Spleen (tissue), 11 donors: ENCODE results near the gene PIK3C2G. TPM values are rescaled to one million over a fixed set of nuclear protein-coding genes. Genes with fewer than 3 reads are reported as not detected.

Source experiments
- DNase-seq: peaks from one replicate; pipeline ENCODE4 v3.0.0-alpha.2; 2020
- H3K27ac ChIP-seq, 8 donors: fragments of 200-600 bp; sonication (generic) in 7 of 8; 1 replicate in 4 of 8; 2 replicates in 4 of 8; pipeline versions ENCODE4 v1.5.0 to v1.8.0; 2016 to 2021; ENCODE audit warnings: inconsistent platforms in 4 of 8, mild to moderate bottlenecking in 4 of 8, moderate library complexity in 1 of 8
- H3K27me3 ChIP-seq, 7 donors: fragments of 200-600 bp; sonication (generic) in 6 of 7; replicated peaks in 1 of 7; 1 replicate in 4 of 7; 2 replicates in 3 of 7; pipeline versions ENCODE4 v1.5.0 to v1.8.0; 2016 to 2021; ENCODE audit warnings: inconsistent platforms in 3 of 7, mild to moderate bottlenecking in 1 of 7
- H3K36me3 ChIP-seq, 6 donors: fragments of 200-600 bp; sonication (generic) in 5 of 6; 1 replicate in 4 of 6; 2 replicates in 2 of 6; pipeline versions ENCODE4 v1.5.0 to v1.8.0; 2016 to 2021; ENCODE audit warnings: inconsistent platforms in 2 of 6
- H3K4me1 ChIP-seq, 6 donors: fragments of 200-600 bp; sonication (generic) in 5 of 6; 1 replicate in 3 of 6; 2 replicates in 3 of 6; pipeline versions ENCODE4 v1.5.0 to v1.8.0; 2016 to 2021; ENCODE audit warnings: inconsistent platforms in 3 of 6
- H3K4me3 ChIP-seq, 8 donors: fragments of 200-600 bp; sonication (generic) in 7 of 8; 1 replicate in 4 of 8; 2 replicates in 4 of 8; pipeline versions ENCODE4 v1.5.0 to v1.8.0; 2016 to 2021; ENCODE audit warnings: inconsistent platforms in 4 of 8, mild to moderate bottlenecking in 4 of 8, moderate library complexity in 2 of 8
- H3K9me3 ChIP-seq, 8 donors: fragments of 200-600 bp; sonication (generic) in 7 of 8; 1 replicate in 4 of 8; 2 replicates in 4 of 8; pipeline versions ENCODE4 v1.5.0 to v1.8.0; 2016 to 2021; ENCODE audit warnings: inconsistent platforms in 4 of 8
- CTCF ChIP-seq, 11 experiments: fragments of 200-600 bp in 7 of 11; fragments of 450-650 bp in 4 of 11; sonication (generic) in 4 of 11; IDR thresholded peaks in 8 of 11; conservative IDR thresholded peaks in 3 of 11; 1 replicate in 7 of 11; 2 replicates in 4 of 11; pipeline versions ENCODE4 v1.4.0 to v1.8.0; 2016 to 2021; ENCODE audit warnings: antibody characterized with exemption in 11 of 11, inconsistent platforms in 4 of 11, mild to moderate bottlenecking in 1 of 11
- POLR2A ChIP-seq, 3 donors: fragments of 450-650 bp; IDR thresholded peaks; one replicate each; pipeline ENCODE4 v1.5.1; 2017; ENCODE audit warnings: antibody characterized with exemption in 3 of 3, mild to moderate bottlenecking in 1 of 3
- POLR2AphosphoS5 ChIP-seq, 3 donors: sonication (generic); formaldehyde crosslinking; IDR thresholded peaks; one replicate each; pipeline ENCODE4 v1.5.1; 2017; ENCODE audit warnings: antibody characterized with exemption in 3 of 3
- WGBS, 5 donors: extraction: QIAGEN DNeasy Blood & Tissue Kit in 3 of 5; methylation state at CpG; one replicate each; pipeline versions ENCODE4 v1.1.5 to v1.1.7; 2013 to 2018; 5-methylcytosine and 5-hydroxymethylcytosine counted together
- intact Hi-C: fragments of 100-400 bp; cut with DNase I; formaldehyde crosslinking; loops from one replicate; pipeline ENCODE4 v1.15.0; 2023; ENCODE audit warnings: low total_unique reads
- polyA plus RNA-seq, 3 donors: library from polyadenylated mRNA; stranded (reverse); fragments of 200-250 nt; gene quantifications; one replicate each; pipeline ENCODE4 v1.2.1, GENCODE V29; 2013
- total RNA-seq, 7 donors: library from RNA; depleted of rRNA in 3 of 7; stranded (reverse); fragments of >200 nt in 3 of 7; fragmentation: NEBNext Ultra II Directional in 4 of 7; extraction: Animal tissue kit (Norgen Biotek cat#: 25700) in 4 of 7; gene quantifications; one replicate each; pipeline versions ENCODE4 v1.1.0 to v1.2.1, GENCODE V29; 2016 to 2021
- donor health status: healthy with polysubstance abuse.
- donor health status: DM: no; HTN: no; CAD: no; lungs with moderate emphysema.
- donor health status: DM: no; HTN: no; CAD: no.
- donor health status: Bipolar disorder and iron deficiency.
- donor health status: healthy.
- donor health status: DM: no; HTN: no; CAD: no.
- donor health status: DM: yes; HTN: yes; CAD: no.

PIK3C2G gene
- total and polyA plus RNA-seq, 10 donors, result not detected

GRCh38 chr12:18304609-18305008, 43.3 kb downstream of the PIK3C2G start:
- H3K27ac ChIP-seq, result no peak overlapping the region
- no peaks in the 10 kb centered on the region for H3K4me1 ChIP-seq
- DNase-seq, result no peak
- WGBS, 5 donors, result 31 to 69% (median 61%) methylated on average over 1 of the region's 1 CpG
- TF ChIP-seq POLR2A (IDR thresholded peaks at IDR 0.05), result no peak
- TF ChIP-seq POLR2AphosphoS5 (IDR thresholded peaks at IDR 0.05), result no peak
- no peak for TF ChIP-seq CTCF (IDR thresholded peaks at IDR 0.05 in 8 of 11, conservative IDR thresholded peaks at IDR 0.05 in 3 of 11)
- no peak overlapping the region for H3K4me3 ChIP-seq
- intact Hi-C loops, result no loop called here
- H3K9me3 ChIP-seq, result peaks cover 0 to 33% (median 28%) of the 10 kb centered on the region in 8 donors
- no peaks in the 10 kb centered on the region for H3K36me3 ChIP-seq
- no peaks in the 10 kb centered on the region for H3K27me3 ChIP-seq

DNA sequence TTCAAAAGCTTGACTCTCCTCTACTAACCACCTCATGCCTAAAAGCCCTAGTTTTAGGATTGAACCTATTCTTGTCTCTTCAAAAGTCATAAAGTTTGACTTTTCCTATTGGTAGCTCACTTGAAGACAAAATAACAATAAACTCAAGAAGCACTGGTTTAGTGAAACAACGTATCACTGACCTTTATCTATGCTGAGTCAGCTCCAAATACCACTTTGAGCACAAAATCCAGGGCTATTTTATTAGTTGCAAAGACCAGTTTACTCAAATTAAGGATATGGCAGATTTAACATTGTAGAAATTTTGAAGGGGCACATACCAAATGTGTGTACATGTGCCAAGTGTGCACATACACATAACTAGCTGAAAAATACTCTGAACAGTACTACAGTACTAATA, 45.0 kb downstream of the PIK3C2G start:
- H3K27ac ChIP-seq, result no peak overlapping the region
- no peaks in the 10 kb centered on the region for H3K27me3 ChIP-seq
- no peak for DNase-seq
- TF ChIP-seq POLR2A (IDR thresholded peaks at IDR 0.05), result no peak
- no peak for TF ChIP-seq CTCF (IDR thresholded peaks at IDR 0.05 in 8 of 11, conservative IDR thresholded peaks at IDR 0.05 in 3 of 11)
- TF ChIP-seq POLR2AphosphoS5 (IDR thresholded peaks at IDR 0.05), result no peak
- H3K4me3 ChIP-seq, result no peak overlapping the region
- peaks cover 0 to 18% (median 13%) of the 10 kb centered on the region in 8 donors for H3K9me3 ChIP-seq
- WGBS, 5 donors, result 44 to 57% (median 55%) methylated on average over 1 of the region's 1 CpG
- no peaks in the 10 kb centered on the region for H3K36me3 ChIP-seq
- no peaks in the 10 kb centered on the region for H3K4me1 ChIP-seq
- intact Hi-C loops, result no loop called here

DNA sequence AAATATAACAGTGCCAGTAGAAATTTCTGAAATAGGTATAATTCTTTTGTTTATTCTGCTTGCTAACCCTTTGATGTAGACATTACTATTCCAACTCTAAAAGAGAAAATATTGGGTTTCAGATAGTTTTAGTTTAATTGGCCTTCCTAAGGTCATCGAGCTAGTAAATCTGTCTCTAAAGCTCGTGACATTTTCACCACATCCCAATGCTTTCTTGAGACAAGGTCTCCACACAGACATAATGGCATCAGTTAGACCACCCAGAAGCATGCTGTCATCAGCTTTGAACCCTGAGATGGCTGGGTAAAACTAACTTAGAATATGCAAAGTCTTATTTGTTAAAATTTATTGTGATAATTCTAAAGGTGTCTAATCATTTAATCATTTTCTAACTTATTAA, 52.0 kb downstream of the PIK3C2G start:
- 82 to 94% (median 85%) methylated on average over 2 of the region's 2 CpGs for WGBS, 5 donors
- no peaks in the 10 kb centered on the region for H3K36me3 ChIP-seq
- intact Hi-C loops, result no loop called here
- no peak for TF ChIP-seq CTCF (IDR thresholded peaks at IDR 0.05 in 8 of 11, conservative IDR thresholded peaks at IDR 0.05 in 3 of 11)
- TF ChIP-seq POLR2AphosphoS5 (IDR thresholded peaks at IDR 0.05), result no peak
- no peak for TF ChIP-seq POLR2A (IDR thresholded peaks at IDR 0.05)
- DNase-seq, result no peak
- no peak overlapping the region for H3K4me3 ChIP-seq
- no peaks in the 10 kb centered on the region for H3K4me1 ChIP-seq
- H3K27me3 ChIP-seq, result no peaks in the 10 kb centered on the region
- H3K9me3 ChIP-seq, result no peaks in the 10 kb centered on the region
- H3K27ac ChIP-seq, result no peak overlapping the region

DNA sequence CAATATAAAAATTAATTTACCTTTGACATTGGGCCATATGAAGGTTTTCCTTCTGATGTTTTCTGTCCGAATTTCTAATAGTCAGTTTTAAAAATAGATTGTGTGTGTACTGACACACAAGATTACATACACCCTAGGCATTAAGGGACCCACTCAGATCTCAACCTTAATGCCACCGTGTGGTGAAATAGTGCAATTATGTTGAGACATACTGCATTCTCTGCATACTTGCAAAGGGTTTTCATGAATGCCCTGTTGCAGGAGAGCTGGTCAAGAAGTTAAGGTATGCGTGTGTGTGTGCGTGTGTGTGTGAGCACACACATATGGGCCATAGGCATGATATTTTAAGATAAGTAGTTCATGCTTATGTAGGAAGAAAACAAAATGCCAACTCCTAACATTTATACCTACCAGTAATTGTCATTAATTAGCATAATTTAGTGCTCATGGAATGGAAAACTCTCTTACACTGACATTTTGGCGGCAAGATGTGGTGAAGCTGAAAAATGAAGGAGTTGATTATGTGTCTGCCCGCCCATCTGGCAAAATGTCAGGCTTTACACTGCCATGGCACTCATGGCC, 58.8 kb downstream of the PIK3C2G start:
- no peaks in the 10 kb centered on the region for H3K4me1 ChIP-seq
- no peaks in the 10 kb centered on the region for H3K27me3 ChIP-seq
- no peak overlapping the region for H3K27ac ChIP-seq
- DNase-seq, result no peak
- intact Hi-C loops, result no loop called here
- H3K4me3 ChIP-seq, result no peak overlapping the region
- TF ChIP-seq CTCF (IDR thresholded peaks at IDR 0.05 in 8 of 11, conservative IDR thresholded peaks at IDR 0.05 in 3 of 11) (no peak), POLR2A (IDR thresholded peaks at IDR 0.05) (no peak), POLR2AphosphoS5 (IDR thresholded peaks at IDR 0.05) (no peak)
- WGBS, 5 donors, result 52 to 67% (median 65%) methylated on average over 6 of the region's 6 CpGs
- H3K9me3 ChIP-seq, result no peaks in the 10 kb centered on the region
- H3K36me3 ChIP-seq, result no peaks in the 10 kb centered on the region
